Measurements from ENCODE around the gene ETV5. TPM values are rescaled to one million over a fixed set of nuclear protein-coding genes. Genes with fewer than 3 reads are reported as not detected.

The ETV5 gene
- total RNA-seq, 1 donor from 2014 or later = 61.0 TPM

- Mint-ChIP-seq H3K27me3 (ENCODE audit: low read depth) (peaks cover 13% of the 10 kb centered on the region), H3K4me3 (no peak overlapping the region), H3K9me3 (peaks cover 5% of the 10 kb centered on the region), H3K4me1 (peaks cover 8% of the 10 kb centered on the region), H3K27ac (ENCODE audit: unreplicated experiment) (no peak overlapping the region), H3K36me3 (ENCODE audit: low read depth) (peaks cover 35% of the 10 kb centered on the region)
- no peak for DNase-seq (ENCODE audit: low read depth, low spot score)
- TF ChIP-seq CTCF (conservative IDR thresholded peaks at IDR 0.05) = no peak
Measured at GRCh38 chr3:186088335-186088734, 20.6 kb downstream of the ETV5 start.

GRCh38 chr3:186084264-186084663 is 24.6 kb downstream of the ETV5 start:
- TF ChIP-seq CTCF (conservative IDR thresholded peaks at IDR 0.05) = no peak
- Mint-ChIP-seq H3K9me3 (peaks cover 5% of the 10 kb centered on the region), H3K4me3 (no peak overlapping the region), H3K27me3 (ENCODE audit: low read depth) (no peaks in the 10 kb centered on the region), H3K4me1 (peaks cover 19% of the 10 kb centered on the region), H3K36me3 (ENCODE audit: low read depth) (peaks cover 31% of the 10 kb centered on the region), H3K27ac (ENCODE audit: unreplicated experiment) (no peak overlapping the region)
- DNase-seq (ENCODE audit: low read depth, low spot score) = no peak

GRCh38 chr3:186083746-186084145 is 25.1 kb downstream of the ETV5 start:
- no peak for TF ChIP-seq CTCF (conservative IDR thresholded peaks at IDR 0.05)
- Mint-ChIP-seq H3K4me1 (peaks cover 19% of the 10 kb centered on the region), H3K27me3 (ENCODE audit: low read depth) (peaks cover 3% of the 10 kb centered on the region), H3K9me3 (peaks cover 5% of the 10 kb centered on the region), H3K4me3 (no peak overlapping the region), H3K36me3 (ENCODE audit: low read depth) (peaks cover 34% of the 10 kb centered on the region), H3K27ac (ENCODE audit: unreplicated experiment) (no peak overlapping the region)
- no peak for DNase-seq (ENCODE audit: low read depth, low spot score)

GRCh38 chr3:186082150-186082549 is 26.7 kb downstream of the ETV5 start:
- no peak for DNase-seq (ENCODE audit: low read depth, low spot score)
- Mint-ChIP-seq H3K4me3 (no peak overlapping the region), H3K27ac (ENCODE audit: unreplicated experiment) (no peak overlapping the region), H3K27me3 (ENCODE audit: low read depth) (peaks cover 3% of the 10 kb centered on the region), H3K4me1 (peaks cover 19% of the 10 kb centered on the region), H3K9me3 (peaks cover 5% of the 10 kb centered on the region), H3K36me3 (ENCODE audit: low read depth) (peaks cover 26% of the 10 kb centered on the region)
- TF ChIP-seq CTCF (conservative IDR thresholded peaks at IDR 0.05) = no peak

- H3K4me3 Mint-ChIP-seq = no peak overlapping the region
- H3K27me3 Mint-ChIP-seq (ENCODE audit: low read depth) = peaks cover 3% of the 10 kb centered on the region
- no peak overlapping the region for H3K27ac Mint-ChIP-seq (ENCODE audit: unreplicated experiment)
- H3K4me1 Mint-ChIP-seq = peaks cover 19% of the 10 kb centered on the region
- TF ChIP-seq CTCF (conservative IDR thresholded peaks at IDR 0.05) = no peak
- no peak for DNase-seq (ENCODE audit: low read depth, low spot score)
- peaks cover 5% of the 10 kb centered on the region for H3K9me3 Mint-ChIP-seq
- H3K36me3 Mint-ChIP-seq (ENCODE audit: low read depth) = peaks cover 21% of the 10 kb centered on the region
Measured at GRCh38 chr3:186081678-186082077, 27.2 kb downstream of the ETV5 start.
